ENCODE data around the gene SLC9A8. TPM values are rescaled to one million over a fixed set of nuclear protein-coding genes. Genes with fewer than 3 reads are reported as not detected.

The SLC9A8 gene
- total RNA-seq, 1 experiment from 2014 or later, result 6.5 TPM

DNA sequence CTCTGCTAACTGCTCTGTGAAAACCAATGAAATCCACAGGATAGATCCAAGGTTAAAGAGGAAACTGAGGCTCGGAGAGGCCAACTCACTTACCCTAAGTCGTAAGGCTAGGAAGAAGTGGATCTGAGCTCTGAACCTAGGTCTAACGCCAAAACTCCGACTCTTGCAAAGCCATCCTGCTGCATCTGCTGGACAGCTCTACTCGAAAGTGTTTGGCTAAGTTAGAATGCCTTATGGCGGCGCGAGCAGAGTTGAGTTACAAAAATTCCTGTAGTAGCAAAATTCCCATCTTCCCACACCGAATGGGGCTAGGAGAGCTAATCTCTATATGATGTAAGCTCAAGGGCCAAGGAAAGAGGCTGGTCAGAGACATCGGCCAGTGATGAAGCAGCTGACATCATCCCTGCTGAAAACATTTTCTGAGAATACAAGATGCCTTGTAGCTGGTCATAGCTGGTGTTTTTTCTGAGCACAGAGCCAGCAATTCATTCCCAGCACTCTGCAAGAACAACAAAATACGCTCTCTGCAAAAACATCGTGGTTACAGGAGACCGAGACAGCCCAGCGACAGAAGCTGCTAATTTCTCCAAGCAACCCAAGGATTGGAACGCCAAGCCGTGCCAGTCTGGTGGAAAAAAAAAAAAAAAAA, 100.9 kb downstream of the SLC9A8 start:
- H3K27me3 Mint-ChIP-seq (ENCODE audit: low read depth), result peaks cover 4% of the 10 kb centered on the region; the same call in 1 of the 2 replicates
- no peaks in the 10 kb centered on the region for H3K9me3 Mint-ChIP-seq
- H3K27ac Mint-ChIP-seq, result no peak overlapping the region
- peaks cover under 1% of the 10 kb centered on the region; the same call in 1 of the 2 replicates for H3K36me3 Mint-ChIP-seq
- H3K4me1 Mint-ChIP-seq, result peaks cover 19% of the 10 kb centered on the region
- TF ChIP-seq PRRX2 (CRISPR knock-in tag; IDR thresholded peaks at IDR 0.05) (no peak), ZNF425 (CRISPR knock-in tag; conservative IDR thresholded peaks at IDR 0.05) (no peak), IRF2 (CRISPR knock-in tag; IDR thresholded peaks at IDR 0.05; ENCODE audit: borderline replicate concordance, low read depth) (no peak), KAT7 (CRISPR knock-in tag; IDR thresholded peaks at IDR 0.05; ENCODE audit: borderline replicate concordance) (no peak), NR2C2 (CRISPR knock-in tag; IDR thresholded peaks at IDR 0.05) (no peak), MLX (CRISPR knock-in tag; IDR thresholded peaks at IDR 0.05) (no peak), GRHL2 (CRISPR knock-in tag; IDR thresholded peaks at IDR 0.05; ENCODE audit: insufficient replicate concordance, severe bottlenecking) (no peak), JUN (CRISPR knock-in tag; IDR thresholded peaks at IDR 0.05) (no peak), E2F4 (CRISPR knock-in tag; IDR thresholded peaks at IDR 0.05; ENCODE audit: borderline replicate concordance, low read depth) (no peak), ZBTB43 (CRISPR knock-in tag; IDR thresholded peaks at IDR 0.05) (no peak), ZSCAN18 (CRISPR knock-in tag; IDR thresholded peaks at IDR 0.05) (no peak), E2F1 (CRISPR knock-in tag; IDR thresholded peaks at IDR 0.05) (no peak), PRDM15 (CRISPR knock-in tag; IDR thresholded peaks at IDR 0.05) (no peak), GABPB1 (CRISPR knock-in tag; IDR thresholded peaks at IDR 0.05) (no peak), MYBL2 (CRISPR knock-in tag; IDR thresholded peaks at IDR 0.05) (no peak), RORB (CRISPR knock-in tag; IDR thresholded peaks at IDR 0.05) (no peak)
- TF ChIP-seq, protein P1, sequence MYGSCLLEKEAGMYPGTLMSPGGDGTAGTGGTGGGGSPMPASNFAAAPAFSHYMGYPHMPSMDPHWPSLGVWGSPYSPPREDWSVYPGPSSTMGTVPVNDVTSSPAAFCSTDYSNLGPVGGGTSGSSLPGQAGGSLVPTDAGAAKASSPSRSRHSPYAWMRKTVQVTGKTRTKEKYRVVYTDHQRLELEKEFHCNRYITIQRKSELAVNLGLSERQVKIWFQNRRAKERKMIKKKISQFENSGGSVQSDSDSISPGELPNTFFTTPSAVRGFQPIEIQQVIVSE (CRISPR knock-in tag; IDR thresholded peaks at IDR 0.05; ENCODE audit: borderline replicate concordance), result no peak
- TF ChIP-seq, protein P2, sequence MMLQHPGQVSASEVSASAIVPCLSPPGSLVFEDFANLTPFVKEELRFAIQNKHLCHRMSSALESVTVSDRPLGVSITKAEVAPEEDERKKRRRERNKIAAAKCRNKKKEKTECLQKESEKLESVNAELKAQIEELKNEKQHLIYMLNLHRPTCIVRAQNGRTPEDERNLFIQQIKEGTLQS (CRISPR knock-in tag; conservative IDR thresholded peaks at IDR 0.05), result no peak
- TF ChIP-seq, protein P3, sequence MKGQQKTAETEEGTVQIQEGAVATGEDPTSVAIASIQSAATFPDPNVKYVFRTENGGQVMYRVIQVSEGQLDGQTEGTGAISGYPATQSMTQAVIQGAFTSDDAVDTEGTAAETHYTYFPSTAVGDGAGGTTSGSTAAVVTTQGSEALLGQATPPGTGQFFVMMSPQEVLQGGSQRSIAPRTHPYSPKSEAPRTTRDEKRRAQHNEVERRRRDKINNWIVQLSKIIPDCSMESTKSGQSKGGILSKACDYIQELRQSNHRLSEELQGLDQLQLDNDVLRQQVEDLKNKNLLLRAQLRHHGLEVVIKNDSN (CRISPR knock-in tag; IDR thresholded peaks at IDR 0.05), result no peak
- TF ChIP-seq, protein P4, sequence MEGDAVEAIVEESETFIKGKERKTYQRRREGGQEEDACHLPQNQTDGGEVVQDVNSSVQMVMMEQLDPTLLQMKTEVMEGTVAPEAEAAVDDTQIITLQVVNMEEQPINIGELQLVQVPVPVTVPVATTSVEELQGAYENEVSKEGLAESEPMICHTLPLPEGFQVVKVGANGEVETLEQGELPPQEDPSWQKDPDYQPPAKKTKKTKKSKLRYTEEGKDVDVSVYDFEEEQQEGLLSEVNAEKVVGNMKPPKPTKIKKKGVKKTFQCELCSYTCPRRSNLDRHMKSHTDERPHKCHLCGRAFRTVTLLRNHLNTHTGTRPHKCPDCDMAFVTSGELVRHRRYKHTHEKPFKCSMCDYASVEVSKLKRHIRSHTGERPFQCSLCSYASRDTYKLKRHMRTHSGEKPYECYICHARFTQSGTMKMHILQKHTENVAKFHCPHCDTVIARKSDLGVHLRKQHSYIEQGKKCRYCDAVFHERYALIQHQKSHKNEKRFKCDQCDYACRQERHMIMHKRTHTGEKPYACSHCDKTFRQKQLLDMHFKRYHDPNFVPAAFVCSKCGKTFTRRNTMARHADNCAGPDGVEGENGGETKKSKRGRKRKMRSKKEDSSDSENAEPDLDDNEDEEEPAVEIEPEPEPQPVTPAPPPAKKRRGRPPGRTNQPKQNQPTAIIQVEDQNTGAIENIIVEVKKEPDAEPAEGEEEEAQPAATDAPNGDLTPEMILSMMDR (IDR thresholded peaks at IDR 0.05), result no peak
- DNase-seq (ENCODE audit: low spot score), result no peak
- peak overlapping the region; percentile 98 for H3K4me3 Mint-ChIP-seq
- ChIA-PET POLR2A (interaction anchor here (0.7 kb wide), 1 partner anchor 223 kb away, joined by 3 read pairs; no protein-coding TSS in a partner anchor), CTCF (interaction anchor here (0.7 to 1.6 kb wide), 8 partner anchors 22 to 371 kb away, joined by 3 to 10 read pairs (median 4); partner anchors contain the start of gene RNF114)
- ATAC-seq, result no peak
